Activated CD4-positive, alpha-beta T cell treated with anti-CD3 and anti-CD28 coated beads, Interleukin-2, amount 50 U/mL, for 1 hour (primary cell): ENCODE data around the gene BSCL2.
"Not testable (repeated sequence)": the region's sequence is repeated elsewhere in the genome, so short reads cannot be mapped to it uniquely, and the experiment has no call there.

Experiments used
- DNase-seq: peaks from one replicate; pipeline ENCODE4 v3.0.0-alpha.2; 2020

Gene BSCL2

DNA sequence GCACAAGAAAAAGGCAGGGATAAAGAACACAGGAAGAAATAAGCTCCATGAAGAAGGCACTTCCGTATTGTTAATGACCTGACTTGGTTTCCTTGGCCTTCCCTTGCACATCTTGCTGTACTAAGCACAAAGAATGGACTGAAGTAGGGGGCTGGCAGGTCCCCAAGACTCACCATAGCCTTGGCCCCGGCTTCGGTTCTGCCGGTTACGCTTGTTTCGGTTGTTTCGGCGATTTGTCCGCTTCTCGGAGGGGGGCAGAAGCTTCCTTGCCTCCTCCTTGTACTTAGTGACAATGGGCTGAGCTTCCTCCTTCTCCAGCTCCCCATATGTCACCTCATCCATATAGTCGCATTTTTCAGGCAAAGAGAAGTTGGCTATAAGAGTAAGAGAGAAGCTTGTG is 9.6 kb upstream of the BSCL2 start:
- DNase-seq: no peak

DNA sequence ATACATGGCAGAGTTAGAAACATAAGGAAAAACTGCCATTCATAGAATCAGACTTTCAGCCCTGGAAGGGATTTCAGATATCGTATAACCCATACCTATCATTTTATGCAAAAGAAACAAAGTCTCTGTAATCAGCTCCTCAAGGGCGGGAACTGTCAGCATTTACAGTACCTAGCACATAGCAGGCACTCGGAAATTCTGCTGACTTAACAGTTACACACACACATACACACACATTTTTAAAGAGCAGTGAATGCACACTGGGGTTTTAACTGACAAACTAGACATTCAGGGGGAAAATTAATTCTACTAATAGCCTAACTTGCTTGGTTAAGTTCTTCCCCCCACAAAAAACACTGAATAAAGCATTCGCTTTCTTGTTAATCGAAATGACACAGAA is 9.0 kb upstream of the BSCL2 start:
- DNase-seq: no peak

DNA sequence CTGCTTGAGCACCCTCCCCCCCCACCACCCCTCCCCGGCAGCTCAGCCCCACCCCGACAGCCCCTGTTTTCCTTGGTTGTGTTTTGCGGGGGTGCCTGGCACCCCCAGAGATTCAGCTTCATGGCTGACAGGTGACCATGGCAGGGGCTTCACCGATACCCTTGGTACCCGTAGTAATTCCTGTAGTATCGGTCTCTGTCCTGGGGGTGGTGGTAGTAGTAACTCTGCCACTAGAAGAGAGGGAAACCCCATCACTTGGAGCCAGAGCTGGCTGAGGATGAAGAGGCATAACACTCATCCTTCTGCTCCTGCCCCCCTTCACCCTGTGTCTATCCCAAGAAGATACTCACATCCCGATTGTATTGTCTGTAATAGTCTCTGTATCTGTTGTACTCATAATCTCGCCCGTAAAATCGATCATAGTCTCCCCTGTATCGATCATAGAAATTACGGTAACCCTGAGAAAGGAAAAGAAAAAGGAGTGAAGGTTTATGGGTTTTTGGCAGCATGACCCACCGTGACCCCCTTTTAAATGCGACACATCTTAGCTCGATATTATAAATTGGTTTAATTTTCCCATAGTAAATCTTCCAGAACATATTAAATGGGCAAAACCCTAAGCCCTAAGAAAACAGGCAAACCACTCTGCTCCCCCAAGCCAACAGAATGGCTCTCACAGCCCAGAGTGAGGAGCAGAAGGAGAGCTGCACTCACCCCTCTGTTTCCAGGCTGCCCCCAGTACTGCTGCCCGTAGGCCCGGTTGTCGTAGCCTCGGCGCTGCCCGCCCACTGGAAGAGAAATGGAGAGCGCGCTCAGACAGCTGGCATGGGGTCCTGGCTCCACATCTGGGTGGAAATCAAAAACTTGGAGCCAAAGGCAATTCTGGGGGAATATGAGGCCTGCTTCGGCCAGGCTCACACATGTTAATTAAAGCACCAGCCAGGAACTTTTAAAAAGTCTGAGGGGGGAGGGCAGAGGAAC is 8.2 kb upstream of the BSCL2 start:
- DNase-seq: no peak

DNA sequence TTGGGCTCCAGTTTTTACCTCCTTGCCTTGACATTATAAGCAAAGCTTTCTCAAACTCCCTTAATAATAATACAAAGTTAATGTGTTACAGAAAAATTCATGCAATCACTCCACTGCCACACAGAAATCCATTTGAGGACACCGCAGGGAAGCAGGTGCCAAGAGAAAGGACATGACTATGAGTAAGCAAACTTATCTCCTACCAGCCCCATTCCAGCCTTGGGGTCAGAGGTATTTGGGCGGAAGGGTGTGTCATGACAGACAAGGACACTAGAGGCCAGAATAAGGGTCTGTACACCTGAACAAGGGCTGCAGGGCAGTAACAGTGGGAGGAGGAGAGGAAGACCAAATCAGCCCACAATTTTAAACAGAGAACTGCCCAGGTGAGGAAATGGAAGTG is 6.1 kb upstream of the BSCL2 start:
- no peak for DNase-seq

DNA sequence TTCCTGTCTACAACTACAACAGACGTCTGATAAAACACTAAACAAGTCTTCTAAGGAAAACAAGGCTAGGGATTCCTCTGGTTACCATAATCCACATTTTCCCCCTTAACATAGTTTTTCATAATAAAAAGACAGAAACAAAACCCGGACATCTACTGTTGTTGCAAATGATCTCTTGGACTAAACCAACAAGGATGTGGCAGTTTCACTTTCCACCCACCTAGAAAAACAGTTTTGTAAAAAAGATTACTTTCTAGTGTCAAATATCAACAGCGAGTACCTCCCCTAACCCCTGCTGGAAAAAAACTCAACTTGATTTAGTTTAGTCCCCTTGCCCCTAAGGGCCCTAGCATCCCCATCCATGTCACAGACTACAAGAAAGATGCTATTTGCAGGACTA is 5.6 kb upstream of the BSCL2 start:
- DNase-seq: no peak

DNA sequence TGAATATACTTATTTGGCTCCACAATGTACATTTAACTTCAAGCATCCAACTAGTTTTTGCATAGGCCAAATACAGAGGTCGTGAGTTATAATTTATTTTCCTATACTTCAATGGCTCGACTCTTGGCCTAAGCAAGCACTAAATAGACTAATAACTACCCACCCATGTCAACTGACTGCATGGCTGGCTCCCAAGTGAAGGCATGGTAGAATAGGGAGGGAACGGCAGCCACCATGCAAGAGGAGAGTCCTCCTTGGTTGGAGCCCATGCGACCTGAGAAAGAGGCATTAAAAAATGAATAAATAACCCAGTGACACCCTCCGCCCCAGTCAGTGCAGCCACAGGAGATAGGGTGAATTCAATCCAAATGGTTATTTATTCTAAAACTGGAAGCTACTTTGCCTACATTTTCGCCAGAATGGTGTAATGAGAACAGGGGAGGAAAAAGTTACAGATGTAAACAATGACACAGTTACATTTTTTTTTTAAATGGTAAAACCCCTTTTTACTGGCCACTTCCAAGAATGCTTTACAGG is 5.1 kb upstream of the BSCL2 start:
- no peak for DNase-seq

DNA sequence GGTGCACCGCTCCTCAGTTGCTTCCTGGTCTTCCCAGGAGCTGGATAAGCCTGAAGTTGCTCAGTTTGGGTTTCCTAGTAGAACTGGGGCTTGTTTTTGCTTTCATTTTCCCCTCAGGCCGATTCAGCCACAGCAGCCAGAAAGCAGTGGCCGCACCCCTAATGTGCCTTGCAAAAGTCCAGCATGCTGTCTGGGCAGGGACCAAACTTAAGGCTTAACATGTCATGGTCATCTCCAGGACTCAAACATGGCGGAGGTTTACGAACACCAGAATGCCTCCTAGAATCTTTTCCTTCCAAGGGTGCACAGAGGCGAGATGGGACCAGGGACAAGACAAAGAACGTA is 2.7 kb upstream of the BSCL2 start:
- peak; percentile 21 for DNase-seq

DNA sequence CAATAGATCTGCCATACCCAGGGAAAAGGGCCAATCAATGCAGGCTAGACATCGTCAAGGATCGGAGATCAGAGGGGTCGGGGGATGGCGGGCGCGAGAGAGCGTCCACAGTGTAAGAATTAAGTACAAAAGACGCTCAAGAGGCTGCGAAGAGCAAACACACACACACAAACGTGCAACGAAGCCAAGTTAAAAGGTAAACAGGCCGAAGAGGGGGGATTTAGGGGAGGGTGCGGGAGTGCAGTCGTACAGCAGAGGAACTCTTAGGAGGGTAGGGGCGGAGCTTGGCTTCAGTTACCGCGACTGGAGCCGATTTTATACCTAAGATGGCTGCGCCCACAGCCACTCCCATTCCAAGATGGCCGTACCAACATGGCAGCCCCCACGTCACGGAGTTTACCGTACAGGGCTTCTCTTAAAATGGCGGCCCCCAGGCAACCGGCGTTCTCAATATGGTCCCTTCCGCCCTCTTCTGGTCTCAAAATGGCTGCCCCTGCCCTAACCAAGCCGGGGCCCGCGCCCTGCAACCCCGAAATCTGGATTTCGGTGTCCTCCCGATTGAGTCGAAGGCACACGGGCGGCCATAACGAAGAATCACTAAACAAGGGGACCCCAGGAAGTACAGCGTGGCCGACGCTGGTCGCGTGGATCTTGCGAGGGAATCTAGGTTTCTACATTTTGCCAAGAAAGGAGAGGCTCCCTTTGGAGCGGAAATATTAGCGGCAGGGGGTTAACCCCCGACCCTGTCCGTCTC is 2.2 kb upstream of the BSCL2 start:
- peak; percentile 96 for DNase-seq

DNA sequence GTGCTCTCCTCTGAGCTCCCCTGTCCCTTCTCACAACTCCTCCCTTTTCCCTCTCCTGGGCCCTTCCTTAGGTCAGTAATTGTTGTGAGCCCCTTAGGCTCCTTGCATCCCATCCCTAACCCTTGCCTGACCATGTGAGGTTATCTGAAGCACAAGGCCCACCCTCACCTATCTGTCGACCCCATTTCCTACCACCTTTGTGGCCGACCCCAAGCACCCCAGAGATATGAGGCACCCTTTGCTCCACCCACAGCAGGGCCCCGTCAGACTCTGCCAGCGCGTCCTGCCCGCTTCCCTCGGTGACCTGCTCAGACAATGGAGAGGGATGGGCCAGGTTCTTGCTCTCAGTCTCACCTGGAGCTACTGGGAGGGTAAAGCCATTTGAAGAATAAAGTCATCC is 1.6 kb upstream of the BSCL2 start:
- peak; percentile 44 for DNase-seq

DNA sequence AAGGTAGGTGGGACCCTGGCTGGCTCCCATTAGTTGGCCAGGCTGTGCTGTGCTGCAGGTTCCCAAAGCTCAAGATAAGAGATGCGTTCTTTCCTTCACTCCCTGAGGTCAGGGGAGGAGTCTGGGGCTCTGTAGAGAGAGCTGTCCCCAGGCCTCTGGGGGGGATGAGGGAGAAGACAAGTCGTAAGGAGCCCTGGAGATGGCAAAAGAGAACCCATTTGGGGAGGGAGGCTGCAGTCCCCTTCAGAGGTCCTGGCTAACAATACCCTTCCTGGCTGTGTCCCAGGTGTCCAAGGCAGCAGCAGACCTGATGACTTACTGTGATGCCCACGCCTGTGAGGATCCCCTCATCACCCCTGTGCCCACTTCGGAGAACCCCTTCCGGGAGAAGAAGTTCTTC is 1.2 kb upstream of the BSCL2 start:
- no peak for DNase-seq

DNA sequence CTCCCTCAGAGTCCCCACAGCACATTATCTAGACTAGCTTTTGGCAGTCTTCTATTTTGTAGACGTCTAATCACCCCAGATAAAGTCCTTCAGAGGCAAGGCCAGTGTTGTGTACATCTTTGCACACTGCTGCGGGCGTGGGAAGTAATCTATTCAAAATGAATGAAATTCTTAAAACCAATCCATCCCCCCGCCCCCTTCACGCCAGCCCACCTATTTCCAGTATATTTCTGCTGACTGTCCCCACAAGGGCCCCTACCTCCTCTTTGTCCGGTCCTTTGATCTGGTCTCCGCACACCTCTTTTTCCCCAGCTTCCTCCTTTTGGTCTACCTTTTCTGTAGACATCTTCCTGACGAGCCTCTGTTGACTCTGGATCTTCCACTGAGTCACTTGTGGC is 375 bp downstream of the BSCL2 start:
- no peak for DNase-seq

DNA sequence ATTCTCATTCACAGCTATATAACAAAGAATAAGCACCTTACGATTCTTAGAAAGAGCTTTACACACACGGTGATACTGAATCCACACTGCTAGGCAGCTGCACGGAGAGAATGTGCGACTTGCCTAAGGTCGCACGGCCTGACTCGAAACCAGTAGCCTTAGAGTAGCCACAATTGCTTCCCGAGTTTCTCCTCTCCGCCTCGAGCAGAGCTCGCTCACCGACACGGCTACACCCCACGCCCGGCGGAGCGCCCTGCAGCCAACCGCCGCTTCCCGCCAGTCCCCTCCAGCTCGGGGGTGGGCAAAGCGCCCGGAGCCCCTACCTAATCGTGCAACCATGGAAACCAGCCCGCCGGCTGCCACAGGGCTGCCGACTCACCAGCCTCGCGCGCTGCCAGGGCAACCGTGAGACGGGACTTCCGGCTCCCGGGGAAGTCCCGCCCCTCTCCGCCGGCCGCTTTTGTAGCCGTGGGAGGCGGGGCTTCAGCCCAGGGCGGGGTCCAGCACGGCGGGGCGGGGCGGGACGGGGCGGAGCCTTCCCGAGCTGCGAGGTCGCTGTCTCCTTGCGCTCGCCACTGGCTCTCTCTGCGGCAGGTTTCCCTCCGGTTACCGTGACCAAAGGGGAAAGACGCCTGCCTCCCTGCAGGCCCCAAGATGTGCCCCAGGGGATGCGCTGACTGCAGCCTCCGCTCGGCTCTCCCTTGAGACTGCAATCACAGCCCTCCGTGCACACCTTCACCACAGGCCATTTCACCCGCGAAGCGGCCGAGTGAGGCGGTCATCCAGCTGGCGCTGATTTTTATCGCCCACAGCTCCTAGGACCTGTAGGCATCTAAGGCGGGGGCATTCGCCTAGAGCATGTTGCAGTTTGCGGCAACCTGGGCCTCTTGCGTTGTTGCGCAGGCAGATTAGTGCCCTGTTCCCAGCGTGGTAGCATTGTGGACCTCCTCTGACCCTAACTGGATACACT is 1.1 kb downstream of the BSCL2 start:
- peak; percentile 95 for DNase-seq

DNA sequence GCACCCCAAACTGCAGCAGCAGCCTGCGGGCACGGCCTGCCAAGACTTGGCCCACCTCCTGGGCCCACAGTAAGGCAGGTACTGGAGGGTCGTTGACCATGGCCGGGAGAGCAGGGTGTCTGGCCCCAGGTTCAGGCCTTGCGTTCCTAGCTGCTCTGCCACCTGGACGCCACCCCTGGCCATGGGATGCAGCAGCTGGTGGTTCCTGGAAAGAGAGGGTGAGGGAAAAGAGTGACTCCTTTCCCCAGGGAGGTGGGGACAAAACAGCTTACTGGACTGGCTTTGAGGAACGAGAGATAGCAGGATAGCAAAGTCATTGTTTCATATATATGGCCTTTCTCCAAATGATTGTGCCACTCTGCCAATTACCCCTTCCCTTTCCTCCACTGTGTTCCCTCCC is 1.8 kb downstream of the BSCL2 start:
- DNase-seq: no peak

DNA sequence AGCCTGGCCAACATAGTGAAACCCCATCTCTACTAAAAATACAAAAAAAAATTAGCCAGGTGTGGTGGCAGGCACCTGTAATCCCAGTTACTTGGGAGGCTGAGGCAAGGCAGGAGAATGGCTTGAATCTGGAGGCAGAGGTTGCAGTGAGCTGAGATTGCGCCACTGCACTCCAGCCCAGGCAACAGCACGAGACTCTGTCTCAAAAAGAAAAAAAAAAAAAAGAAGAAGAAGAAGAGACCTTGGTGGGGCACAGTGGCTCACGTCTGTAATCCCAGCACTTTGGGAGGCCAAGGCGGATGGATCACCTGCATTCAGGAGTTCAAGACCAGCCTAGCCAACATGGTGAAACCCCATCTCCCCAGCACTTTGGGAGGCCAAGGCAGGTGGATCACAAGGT is 3.3 kb downstream of the BSCL2 start:
- not testable (repeated sequence) for DNase-seq

DNA sequence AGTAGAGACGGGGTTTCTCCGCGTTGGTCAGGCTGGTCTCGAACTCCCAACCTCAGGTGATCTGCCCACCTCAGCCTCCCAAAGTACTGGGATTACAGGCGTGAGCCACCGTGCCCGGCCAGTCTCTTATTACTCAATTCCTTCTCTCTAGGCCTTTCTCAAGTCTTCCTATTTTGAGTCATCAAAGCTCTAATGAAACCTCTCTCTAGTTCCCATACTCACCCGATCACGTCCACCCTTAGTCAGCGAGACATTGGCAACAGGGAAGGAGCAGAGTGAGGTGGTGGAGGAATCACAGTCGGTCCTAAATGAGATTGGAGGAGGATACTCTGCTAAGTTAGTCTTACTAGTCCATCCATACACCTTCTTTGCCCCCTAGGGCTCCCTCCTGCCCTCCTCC is 5.0 kb downstream of the BSCL2 start:
- DNase-seq: no peak

DNA sequence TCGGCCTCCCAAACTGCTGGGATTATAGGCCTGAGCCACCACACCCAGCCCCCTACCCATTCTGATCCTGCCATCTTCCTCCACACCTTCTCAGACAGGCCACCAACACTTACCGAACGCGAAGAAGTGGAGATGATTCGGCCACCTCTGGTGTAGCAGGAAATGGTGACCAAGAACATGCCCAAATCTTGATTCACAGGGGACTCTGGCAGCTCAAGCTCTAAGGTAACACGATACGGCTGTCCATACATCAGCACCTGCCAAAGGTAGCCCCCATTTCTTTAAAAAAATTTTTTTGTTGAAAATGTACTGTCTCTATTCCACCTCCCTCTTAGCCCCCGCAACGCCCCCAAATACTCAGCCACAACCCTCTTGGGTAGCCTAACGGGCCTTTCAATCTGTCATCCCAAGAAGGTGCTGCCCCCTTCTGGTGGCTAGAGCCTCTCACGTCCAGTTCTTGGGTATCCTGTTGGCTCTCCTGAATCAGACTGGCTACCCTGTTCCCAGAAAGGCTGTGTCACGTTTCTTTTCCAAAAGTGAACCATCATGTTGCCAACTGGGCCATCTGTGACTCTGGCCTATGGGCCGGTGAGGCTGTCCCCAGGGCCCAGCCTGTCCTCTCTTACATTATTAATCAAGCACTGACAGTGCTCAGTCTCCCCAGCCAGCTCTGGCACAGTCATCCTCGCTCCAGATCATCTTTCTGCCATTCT is 12.6 kb downstream of the BSCL2 start:
- DNase-seq: peak; percentile 78

DNA sequence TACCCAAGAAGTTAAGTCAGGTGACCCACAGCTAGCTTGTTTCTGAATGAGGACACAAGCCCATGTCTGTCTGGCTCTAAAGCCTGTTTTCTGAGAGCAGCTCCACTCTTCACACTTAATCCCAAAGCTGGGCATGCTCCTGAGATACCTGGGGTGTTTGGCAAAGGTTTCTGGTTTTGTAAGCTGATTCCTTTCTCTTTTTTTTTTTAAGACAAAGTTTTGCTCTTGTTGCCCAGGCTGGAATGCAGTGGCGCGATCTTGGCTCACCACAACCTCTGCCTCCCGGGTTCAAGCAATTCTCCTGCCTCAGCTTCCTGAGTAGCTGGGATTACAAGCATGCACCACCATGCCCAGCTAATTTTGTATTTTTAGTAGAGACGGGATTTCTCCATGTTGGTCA is 13.6 kb downstream of the BSCL2 start:
- not testable (repeated sequence) for DNase-seq

DNA sequence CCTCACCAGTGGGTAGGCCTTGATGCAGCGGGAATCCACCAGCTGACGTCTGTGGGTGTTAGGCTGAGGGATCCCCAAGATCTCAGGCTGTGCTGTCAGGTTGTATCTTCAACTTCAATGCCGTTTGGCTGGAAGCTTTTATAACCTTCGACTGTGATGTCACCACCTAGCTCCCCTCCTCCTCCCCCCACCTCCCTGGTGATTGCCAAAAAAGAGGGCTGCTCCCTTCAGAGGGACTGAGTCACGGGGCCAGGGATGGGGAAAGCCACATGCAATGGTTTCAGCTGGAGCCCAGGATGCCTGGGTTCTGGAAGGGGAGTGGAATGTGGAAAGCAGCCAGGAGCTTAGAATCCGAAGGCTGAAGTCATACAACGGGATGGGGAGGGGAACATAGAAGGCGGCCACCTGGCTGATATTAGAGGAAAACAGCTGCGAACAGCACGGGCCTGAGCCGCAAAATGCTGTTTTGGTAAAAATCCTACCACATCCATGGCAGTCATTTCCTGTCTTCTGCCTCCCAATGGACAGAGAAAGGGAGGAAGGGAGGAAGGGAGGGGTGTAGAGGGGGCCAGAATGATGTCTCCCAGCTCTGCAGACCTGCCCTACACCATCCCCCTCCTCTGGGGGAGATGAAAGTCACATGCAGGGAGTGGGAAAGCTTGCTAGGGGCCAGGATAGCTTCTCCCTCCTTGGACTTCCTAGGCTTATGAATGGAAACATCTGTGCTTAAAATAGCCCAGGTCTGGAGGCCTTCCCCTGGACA is 17.6 kb downstream of the BSCL2 start, which contains the start of gene LRRN4CL:
Gene LRRN4CL (minus strand): TSS at position 110 of the 763 bp plus-strand sequence. CDS start 1,022 bp downstream, outside the sequence.
- DNase-seq: no peak

DNA sequence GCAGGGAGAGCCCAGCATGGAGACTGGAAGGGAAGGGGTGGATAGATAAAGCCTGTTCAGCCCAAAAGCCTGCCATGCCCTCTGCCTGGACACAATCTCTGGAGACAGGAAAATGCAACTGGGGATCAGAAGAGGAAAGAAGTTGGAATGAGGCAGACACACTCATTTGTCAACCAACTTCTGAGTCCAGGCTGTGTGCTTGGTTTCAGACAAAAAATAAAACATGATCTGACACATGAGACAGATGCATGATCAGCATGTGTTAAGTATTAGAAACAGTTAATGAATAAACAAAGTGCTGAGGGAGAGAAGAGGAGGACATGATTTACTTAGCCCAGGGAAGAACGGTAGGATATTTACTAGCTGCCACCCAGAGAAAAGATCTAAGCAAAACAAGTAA is 18.7 kb downstream of the BSCL2 start:
- no peak for DNase-seq

DNA sequence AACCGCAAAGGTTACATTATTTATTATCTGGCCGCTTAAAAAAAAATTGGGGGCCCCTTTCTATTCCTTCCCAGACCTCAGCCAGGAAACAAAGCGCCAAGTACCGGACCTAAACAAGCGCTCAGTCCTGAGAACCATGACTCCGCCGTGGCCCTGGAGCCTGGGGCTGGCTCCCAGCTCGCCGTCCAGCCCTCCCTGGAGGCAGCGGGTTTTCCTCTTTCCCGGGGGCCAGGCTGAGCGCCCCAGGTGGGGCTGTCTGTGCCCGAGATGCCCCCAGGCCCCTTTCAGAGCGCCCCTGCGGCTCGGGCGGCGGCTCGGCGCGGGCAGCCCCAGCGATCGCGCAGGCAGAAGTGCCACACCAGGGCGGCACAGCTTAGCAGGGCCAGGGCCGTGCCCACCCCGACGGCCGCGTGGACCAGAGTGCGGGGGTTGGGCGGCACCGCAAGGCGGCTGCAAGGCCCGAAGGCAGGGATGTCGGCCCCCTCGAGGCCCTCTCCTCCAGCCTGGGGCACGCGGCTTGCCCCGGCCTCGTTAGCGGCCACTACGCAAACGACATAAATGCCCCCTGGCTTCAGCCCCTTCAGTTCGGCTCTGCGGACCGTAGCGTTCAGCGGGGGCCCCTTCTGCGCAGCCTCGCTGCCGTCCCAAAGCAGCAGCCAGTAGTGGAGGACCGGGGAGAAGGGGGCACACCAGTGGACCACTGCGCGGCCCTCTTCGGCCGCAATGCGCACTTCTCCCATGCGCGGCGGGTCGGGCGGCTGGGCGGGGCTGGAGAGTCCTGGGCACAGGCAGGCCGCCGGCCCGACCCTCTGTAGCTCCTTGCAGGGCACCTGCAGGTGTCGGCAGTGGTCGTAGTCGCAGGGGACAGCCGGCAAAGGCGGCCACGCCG is 19.5 kb downstream of the BSCL2 start:
- DNase-seq: no peak
